Measurements from ENCODE around the gene SLK. TPM values are rescaled to one million over a fixed set of nuclear protein-coding genes. Genes with fewer than 3 reads are reported as not detected.

SLK gene
- total and polyA plus RNA-seq, 2 of the 13 experiments (the other 11 are each of a cell fraction or from before 2014, with no cell fraction given), result 3.4 to 22.8 TPM

- TF ChIP-seq ZNF318 (CRISPR knock-in tag; IDR thresholded peaks at IDR 0.05), result peak; percentile 15; the same call in 1 of the 2 replicates
- peak; percentile 22 for TF ChIP-seq XRCC5 (optimal IDR thresholded peaks at IDR 0.05; ENCODE audit: low read length)
- TF ChIP-seq AKAP8 (CRISPR knock-in tag; IDR thresholded peaks at IDR 0.05), result 0 out of 2 replicates have a peak, but pooled peaks have one; percentile 42
Measured at GRCh38 chr10:103966671-103967447, at the start of gene SLK (continued).

Data from HepG2 (cell line).